H1 (cell line): ENCODE data around the gene ANK2. TPM values are rescaled to one million over a fixed set of nuclear protein-coding genes. Genes with fewer than 3 reads are reported as not detected.
A peak's percentile ranks its signal among the peaks of the same experiment; 100 is the strongest.

ENCODE experiments used
- CTCF ChIA-PET: fragments of 300-600 bp; sonication (Branson Sonifier 250); formaldehyde crosslinking; loops from one replicate; lab custom pipeline; 2021; ENCODE audit not compliant: partially characterized antibody; lab: Charles Lee
- POLR2A ChIA-PET: fragments of 300-600 bp; sonication (Branson Sonifier 250); formaldehyde crosslinking; loops from one replicate; lab custom pipeline; 2021; ENCODE audit warnings: inconsistent platforms; ENCODE audit not compliant: partially characterized antibody; lab: Charles Lee
- DNase-seq, 2 experiments: peaks; one replicate each; pipeline versions ENCODE4 v3.0.0 to v3.0.0-alpha.2; 2010 to 2022; ENCODE audit warnings: low spot score in 2 of 2, low read depth in 1 of 2, mixed read lengths in 1 of 2
- FAIRE-seq: peaks from 2 replicates; lab custom pipeline; 2011; peaks lifted over from hg19 to GRCh38; lab: Jason Lieb, UNC
- H2AFZ ChIP-seq: 2 replicates; pipeline ENCODE4 v1.8.1; 2012; ENCODE audit warnings: low read length, inconsistent platforms
- H2AK5ac ChIP-seq: 2 replicates; pipeline ENCODE4 v1.6.1; 2013; ENCODE audit warnings: low read depth, low read length
- H2BK120ac ChIP-seq: replicated peaks from 2 replicates; pipeline ENCODE3; 2013; ENCODE audit warnings: low read depth, low read length, inconsistent platforms
- H2BK12ac ChIP-seq: 2 replicates; pipeline ENCODE4 v1.6.1; 2013; ENCODE audit warnings: low read depth, low read length
- H2BK15ac ChIP-seq: 2 replicates; pipeline ENCODE4 v1.6.1; 2013; ENCODE audit warnings: low read length
- H2BK20ac ChIP-seq: 2 replicates; pipeline ENCODE4 v1.6.1; 2013; ENCODE audit warnings: low read length
- H2BK5ac ChIP-seq: 2 replicates; pipeline ENCODE4 v1.6.1; 2013; ENCODE audit warnings: low read depth, low read length
- H3K14ac ChIP-seq: 2 replicates; pipeline ENCODE4 v1.6.1; 2013; ENCODE audit warnings: inconsistent platforms; ENCODE audit not compliant: insufficient read length
- H3K18ac ChIP-seq: 2 replicates; pipeline ENCODE4 v1.6.1; 2013; ENCODE audit warnings: low read length; ENCODE audit errors: extremely low read depth
- H3K23ac ChIP-seq: 2 replicates; pipeline ENCODE4 v1.6.1; 2013; ENCODE audit warnings: inconsistent platforms; ENCODE audit not compliant: insufficient read length
- H3K23me2 ChIP-seq: 2 replicates; pipeline ENCODE4 v1.6.1; 2013; ENCODE audit warnings: low read depth, low read length
- H3K27ac ChIP-seq: 2 replicates; pipeline ENCODE4 v1.6.1; 2011; ENCODE audit warnings: low read depth, low read length, inconsistent platforms
- H3K27me3 ChIP-seq, 4 experiments: replicated peaks in 1 of 4; 1 replicate in 1 of 4; 2 replicates in 3 of 4; pipeline versions ENCODE4 v1.6.1 to v1.8.1; 2011 to 2013; ENCODE audit warnings: low read length in 3 of 4, mild to moderate bottlenecking in 3 of 4, inconsistent platforms in 2 of 4, mixed read lengths in 2 of 4, moderate library complexity in 1 of 4; ENCODE audit not compliant: control insufficient read depth in 3 of 4, insufficient read depth in 3 of 4; ENCODE audit errors: extremely low read depth in 1 of 4
- H3K36me3 ChIP-seq, 4 experiments: 2 replicates each; pipeline versions ENCODE4 v1.6.1 to v1.8.1; 2011 to 2013; ENCODE audit warnings: mild to moderate bottlenecking in 4 of 4, low read length in 3 of 4, moderate library complexity in 2 of 4, control low read depth in 1 of 4, inconsistent platforms in 1 of 4; ENCODE audit not compliant: insufficient read depth in 4 of 4, control insufficient read depth in 2 of 4
- H3K4ac ChIP-seq: replicated peaks from 2 replicates; pipeline ENCODE3; 2013; ENCODE audit warnings: low read length, low read depth, mixed read lengths, inconsistent platforms; ENCODE audit not compliant: insufficient read length
- H3K4me1 ChIP-seq, 4 experiments: replicated peaks in 1 of 4; 1 replicate in 1 of 4; 2 replicates in 3 of 4; pipeline versions ENCODE4 v1.6.1 to v1.8.1; 2011 to 2013; ENCODE audit warnings: low read length in 3 of 4, inconsistent platforms in 2 of 4, mixed read lengths in 1 of 4; ENCODE audit not compliant: insufficient read depth in 4 of 4, control insufficient read depth in 3 of 4
- H3K4me2 ChIP-seq, 2 experiments: 2 replicates each; pipeline versions ENCODE4 v1.6.1 to v1.8.1; 2011 to 2013; ENCODE audit warnings: low read depth in 2 of 2, low read length in 2 of 2, control low read depth in 1 of 2, inconsistent platforms in 1 of 2, mild to moderate bottlenecking in 1 of 2; ENCODE audit not compliant: insufficient read depth in 1 of 2
- H3K4me3 ChIP-seq, 4 experiments: fragments of 200-600, 300-600 bp in 1 of 4; sonication (generic), shearing (Covaris generic), sonication (Bioruptor Twin) in 1 of 4; 2 replicates each; pipeline versions ENCODE4 v1.5.1 to v1.8.1; 2011 to 2016; ENCODE audit warnings: low read length in 4 of 4, low read depth in 3 of 4, control low read depth in 2 of 4, inconsistent platforms in 2 of 4, mild to moderate bottlenecking in 2 of 4, mixed read lengths in 1 of 4, moderate library complexity in 1 of 4; ENCODE audit not compliant: insufficient read depth in 2 of 4; ENCODE audit errors: extremely low read depth in 1 of 4
- H3K56ac ChIP-seq: replicated peaks from 2 replicates; pipeline ENCODE3; 2013; ENCODE audit warnings: low read depth, mild to moderate bottlenecking, mixed read lengths, low read length, inconsistent platforms; ENCODE audit not compliant: insufficient read length
- H3K79me1 ChIP-seq: 2 replicates; pipeline ENCODE4 v1.6.1; 2013; ENCODE audit warnings: low read depth, low read length, control low read depth
- H3K79me2 ChIP-seq, 2 experiments: 2 replicates each; pipeline versions ENCODE4 v1.6.1 to v1.8.1; 2012 to 2013; ENCODE audit warnings: low read length in 2 of 2, mild to moderate bottlenecking in 2 of 2, inconsistent platforms in 1 of 2; ENCODE audit not compliant: insufficient read depth in 2 of 2, control insufficient read depth in 1 of 2
- H3K9ac ChIP-seq, 4 experiments: replicated peaks in 1 of 4; 1 replicate in 1 of 4; 2 replicates in 3 of 4; pipeline versions ENCODE4 v1.6.1 to v1.8.1; 2011 to 2013; ENCODE audit warnings: low read depth in 3 of 4, low read length in 3 of 4, control low read depth in 2 of 4, mild to moderate bottlenecking in 2 of 4, moderate library complexity in 2 of 4, inconsistent platforms in 1 of 4; ENCODE audit errors: extremely low read depth in 1 of 4
- H3K9me3 ChIP-seq, 2 experiments: 2 replicates each; pipeline versions ENCODE4 v1.6.1 to v1.8.1; 2012 to 2013; ENCODE audit warnings: mild to moderate bottlenecking in 2 of 2, moderate library complexity in 2 of 2, control low read depth in 1 of 2, inconsistent platforms in 1 of 2, low read depth in 1 of 2, low read length in 1 of 2, mixed read lengths in 1 of 2; ENCODE audit not compliant: insufficient read depth in 2 of 2
- H4K20me1 ChIP-seq, 2 experiments: replicated peaks in 1 of 2; 2 replicates each; pipeline versions ENCODE3 to v1.8.1; 2011 to 2013; ENCODE audit warnings: inconsistent platforms in 2 of 2, low read length in 2 of 2, mild to moderate bottlenecking in 1 of 2; ENCODE audit not compliant: insufficient read depth in 2 of 2, control insufficient read depth in 1 of 2
- H4K5ac ChIP-seq: 2 replicates; pipeline ENCODE4 v1.6.1; 2013; ENCODE audit warnings: low read length, low read depth, mixed read lengths, inconsistent platforms; ENCODE audit not compliant: insufficient read length
- H4K8ac ChIP-seq: 2 replicates; pipeline ENCODE4 v1.8.0; 2013; ENCODE audit warnings: mild to moderate bottlenecking, moderate library complexity, low read length, inconsistent platforms; ENCODE audit not compliant: insufficient read depth; ENCODE audit errors: extremely low read depth
- H4K91ac ChIP-seq: replicated peaks from 2 replicates; pipeline ENCODE3; 2013; ENCODE audit warnings: low read length, mixed read lengths, inconsistent platforms; ENCODE audit not compliant: insufficient read length
- CEBPB ChIP-seq: IDR thresholded peaks from 2 replicates; pipeline ENCODE4 v1.6.1; 2012; ENCODE audit warnings: low read depth, low read length
- KDM5A ChIP-seq: fragments of 200-600 bp; IDR thresholded peaks from 2 replicates; pipeline ENCODE4 v1.7.1; 2012; ENCODE audit warnings: mild to moderate bottlenecking, low read length, inconsistent platforms, mixed read lengths
- NRF1 ChIP-seq: IDR thresholded peaks from 2 replicates; pipeline ENCODE4 v1.6.1; 2011; ENCODE audit warnings: mild to moderate bottlenecking, low read depth, low read length, improper control_type of control experiment
- POLR2A ChIP-seq, 2 experiments: IDR thresholded peaks; 1 replicate in 1 of 2; 2 replicates in 1 of 2; pipeline ENCODE4 v1.6.1; 2011; ENCODE audit warnings: low read depth in 2 of 2, low read length in 2 of 2, mild to moderate bottlenecking in 2 of 2; ENCODE audit errors: control extremely low read depth in 1 of 2
- SP2 ChIP-seq: IDR thresholded peaks from 2 replicates; pipeline ENCODE4 v1.6.1; 2012; ENCODE audit warnings: mild to moderate bottlenecking, low read length, inconsistent platforms
- TBP ChIP-seq: IDR thresholded peaks from 2 replicates; pipeline ENCODE4 v1.6.1; 2011; ENCODE audit warnings: low read depth, low read length, improper control_type of control experiment
- WGBS, 2 experiments: shearing (Covaris generic) in 1 of 2; methylation state at CpG; one replicate each; pipeline versions ENCODE4 v1.1.6 to v1.1.7; 2013 to 2015; ENCODE audit warnings: low lambda C conversion rate in 2 of 2, mixed read lengths in 2 of 2, inconsistent platforms in 1 of 2, low coverage in 1 of 2, missing lambda C conversion rate in 1 of 2; ENCODE audit not compliant: insufficient replicate concordance in 2 of 2, insufficient coverage in 1 of 2, insufficient read length in 1 of 2; ENCODE audit errors: extremely low coverage in 1 of 2, missing lambda C conversion rate in 1 of 2; 5-methylcytosine and 5-hydroxymethylcytosine counted together
- polyA plus RNA-seq, 7 experiments: library from polyadenylated mRNA; depleted of rRNA in 3 of 7; stranded (reverse) in 5 of 7; unstranded in 2 of 7; fragments of >200 nt in 5 of 7; fragments of 200-250 nt in 2 of 7; gene quantifications; 1 replicate in 5 of 7; 2 replicates in 1 of 7; 4 replicates in 1 of 7; pipeline versions ENCODE4 v1.2.1 to v1.2.3, GENCODE V29; 2011 to 2013; ENCODE audit warnings: missing spikeins in 2 of 7, mixed read lengths in 2 of 7
- total RNA-seq: library from RNA; stranded (reverse); fragmentation: NEBNext Ultra II Directional; extraction: Animal tissue kit (Norgen Biotek cat#: 25700); gene quantifications from 2 replicates; pipeline ENCODE4 v1.2.1, GENCODE V29; 2021
- TF ChIP-seq, protein P1 (sequence below): IDR thresholded peaks from 2 replicates; pipeline ENCODE4 v1.6.1; 2012; ENCODE audit warnings: inconsistent platforms
- TF ChIP-seq, protein P2 (sequence below): IDR thresholded peaks from 2 replicates; pipeline ENCODE4 v1.6.1; 2012; ENCODE audit warnings: low read length, inconsistent platforms
- TF ChIP-seq, protein P3 (sequence below): IDR thresholded peaks from 2 replicates; pipeline ENCODE4 v1.6.1; 2012; ENCODE audit warnings: inconsistent platforms

ANK2 gene
- total and polyA plus RNA-seq, 2 of the 8 experiments (the other 6 are each of a cell fraction or from before 2014, with no cell fraction given): 14.2 to 35.1 TPM

DNA sequence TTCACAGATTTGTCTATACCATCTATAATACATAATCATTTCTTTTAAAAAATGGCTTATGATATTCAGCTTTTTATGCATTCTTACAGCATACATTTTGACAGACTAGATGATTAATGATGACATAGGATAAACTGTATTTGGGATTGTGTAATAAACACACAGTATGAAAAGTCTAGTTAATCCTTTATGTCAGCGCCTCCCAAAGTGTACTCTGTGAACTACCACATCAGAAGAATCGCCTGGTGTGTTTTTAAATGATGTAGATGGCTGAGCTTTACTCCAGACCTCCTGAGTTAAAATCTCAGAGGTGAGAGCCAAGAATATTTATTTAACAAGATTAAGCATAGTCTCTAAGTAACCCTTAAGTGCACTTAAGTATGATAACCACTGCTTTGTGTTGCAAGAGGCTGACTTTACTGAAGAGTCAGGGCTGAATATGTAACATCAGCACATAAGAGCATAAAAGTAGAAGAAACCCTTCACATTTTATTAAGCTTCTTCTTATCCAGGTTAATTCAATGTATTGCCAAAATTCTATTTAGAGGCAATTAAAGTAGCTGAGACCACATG, 104.2 kb downstream of the ANK2 start:
- Histone ChIP-seq H4K5ac (no peak overlapping the region), H3K9ac (no peak overlapping the region), H4K91ac (no peak overlapping the region), H3K36me3 (no peaks in the 10 kb centered on the region), H2BK12ac (no peak overlapping the region), H3K56ac (no peak overlapping the region), H3K4ac (no peak overlapping the region), H3K18ac (no peak overlapping the region), H3K4me1 (peaks cover 1 to 5% (median 2%) of the 10 kb centered on the region in 4 experiments; a peak in 4 of 7 replicates), H3K4me2 (no peak overlapping the region), H3K23ac (no peak overlapping the region), H2AFZ (no peak overlapping the region), H3K27me3 (no peaks in the 10 kb centered on the region), H3K79me2 (peaks cover 0 to 8% of the 10 kb centered on the region in 2 experiments; a peak in 1 of 4 replicates), H2BK5ac (no peak overlapping the region), H3K23me2 (no peaks in the 10 kb centered on the region), H2BK20ac (no peak overlapping the region), H2AK5ac (no peak overlapping the region), H4K20me1 (no peaks in the 10 kb centered on the region), H3K4me3 (no peak overlapping the region), H4K8ac (no peak overlapping the region), H2BK120ac (no peak overlapping the region), H3K14ac (no peak overlapping the region), H3K79me1 (no peaks in the 10 kb centered on the region; the same call in 1 of the 2 replicates), H3K27ac (no peak overlapping the region), H2BK15ac (no peak overlapping the region), H3K9me3 (no peaks in the 10 kb centered on the region)
- ChIA-PET POLR2A (interaction anchor here (1.0 kb wide), 1 partner anchor 9 kb away, joined by 3 read pairs; no protein-coding TSS in a partner anchor), CTCF (interaction anchor here (0.5 to 2.6 kb wide), 16 partner anchors 10 to 637 kb away, joined by 3 to 13 read pairs (median 4); no protein-coding TSS in a partner anchor)
- FAIRE-seq (no peak), DNase-seq (no peak)
- WGBS, 2 experiments: 82% methylated on average over 2 of the region's 2 CpGs; no CpG with 5 or more reads in 1 of the 2 experiments
- TF ChIP-seq KDM5A (no peak), SP2 (no peak), NRF1 (no peak), CEBPB (peak; percentile 74), POLR2A (IDR thresholded peaks at IDR 0.05; ENCODE audit: control extremely low read depth in 1 of 2, low read depth in 2 of 2, low read length in 2 of 2) (no peak), TBP (no peak)
- TF ChIP-seq, protein P1, sequence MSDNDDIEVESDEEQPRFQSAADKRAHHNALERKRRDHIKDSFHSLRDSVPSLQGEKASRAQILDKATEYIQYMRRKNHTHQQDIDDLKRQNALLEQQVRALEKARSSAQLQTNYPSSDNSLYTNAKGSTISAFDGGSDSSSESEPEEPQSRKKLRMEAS: no peak
- TF ChIP-seq, protein P2, sequence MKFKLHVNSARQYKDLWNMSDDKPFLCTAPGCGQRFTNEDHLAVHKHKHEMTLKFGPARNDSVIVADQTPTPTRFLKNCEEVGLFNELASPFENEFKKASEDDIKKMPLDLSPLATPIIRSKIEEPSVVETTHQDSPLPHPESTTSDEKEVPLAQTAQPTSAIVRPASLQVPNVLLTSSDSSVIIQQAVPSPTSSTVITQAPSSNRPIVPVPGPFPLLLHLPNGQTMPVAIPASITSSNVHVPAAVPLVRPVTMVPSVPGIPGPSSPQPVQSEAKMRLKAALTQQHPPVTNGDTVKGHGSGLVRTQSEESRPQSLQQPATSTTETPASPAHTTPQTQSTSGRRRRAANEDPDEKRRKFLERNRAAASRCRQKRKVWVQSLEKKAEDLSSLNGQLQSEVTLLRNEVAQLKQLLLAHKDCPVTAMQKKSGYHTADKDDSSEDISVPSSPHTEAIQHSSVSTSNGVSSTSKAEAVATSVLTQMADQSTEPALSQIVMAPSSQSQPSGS: no peak
- TF ChIP-seq, protein P3, sequence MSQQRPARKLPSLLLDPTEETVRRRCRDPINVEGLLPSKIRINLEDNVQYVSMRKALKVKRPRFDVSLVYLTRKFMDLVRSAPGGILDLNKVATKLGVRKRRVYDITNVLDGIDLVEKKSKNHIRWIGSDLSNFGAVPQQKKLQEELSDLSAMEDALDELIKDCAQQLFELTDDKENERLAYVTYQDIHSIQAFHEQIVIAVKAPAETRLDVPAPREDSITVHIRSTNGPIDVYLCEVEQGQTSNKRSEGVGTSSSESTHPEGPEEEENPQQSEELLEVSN: no peak
